ENCODE data around the gene EXOC6B. TPM values are rescaled to one million over a fixed set of nuclear protein-coding genes. Genes with fewer than 3 reads are reported as not detected.

EXOC6B gene
- total RNA-seq, 1 donor: 24.6 TPM

- Histone ChIP-seq H3K4me1 (ENCODE audit: insufficient read depth, low read length) (peaks cover 6% of the 10 kb centered on the region), H3K4me3 (ENCODE audit: insufficient read depth, low read length) (no peak overlapping the region), H3K27ac (ENCODE audit: low read depth, low read length) (no peak overlapping the region), H2AFZ (ENCODE audit: low read length) (peak overlapping the region; percentile 85), H4K20me1 (ENCODE audit: insufficient read depth, low read length) (no peaks in the 10 kb centered on the region), H3K9me3 (ENCODE audit: low read depth, low read length) (no peaks in the 10 kb centered on the region), H3K79me2 (ENCODE audit: insufficient read depth, low read length) (no peaks in the 10 kb centered on the region), H3K4me2 (ENCODE audit: insufficient read depth, low read length) (peak overlapping the region; percentile 82), H3K36me3 (ENCODE audit: insufficient read depth, low read length) (no peaks in the 10 kb centered on the region), H3K27me3 (ENCODE audit: insufficient read depth, low read length) (peaks cover 18% of the 10 kb centered on the region)
- TF ChIP-seq, protein P1, sequence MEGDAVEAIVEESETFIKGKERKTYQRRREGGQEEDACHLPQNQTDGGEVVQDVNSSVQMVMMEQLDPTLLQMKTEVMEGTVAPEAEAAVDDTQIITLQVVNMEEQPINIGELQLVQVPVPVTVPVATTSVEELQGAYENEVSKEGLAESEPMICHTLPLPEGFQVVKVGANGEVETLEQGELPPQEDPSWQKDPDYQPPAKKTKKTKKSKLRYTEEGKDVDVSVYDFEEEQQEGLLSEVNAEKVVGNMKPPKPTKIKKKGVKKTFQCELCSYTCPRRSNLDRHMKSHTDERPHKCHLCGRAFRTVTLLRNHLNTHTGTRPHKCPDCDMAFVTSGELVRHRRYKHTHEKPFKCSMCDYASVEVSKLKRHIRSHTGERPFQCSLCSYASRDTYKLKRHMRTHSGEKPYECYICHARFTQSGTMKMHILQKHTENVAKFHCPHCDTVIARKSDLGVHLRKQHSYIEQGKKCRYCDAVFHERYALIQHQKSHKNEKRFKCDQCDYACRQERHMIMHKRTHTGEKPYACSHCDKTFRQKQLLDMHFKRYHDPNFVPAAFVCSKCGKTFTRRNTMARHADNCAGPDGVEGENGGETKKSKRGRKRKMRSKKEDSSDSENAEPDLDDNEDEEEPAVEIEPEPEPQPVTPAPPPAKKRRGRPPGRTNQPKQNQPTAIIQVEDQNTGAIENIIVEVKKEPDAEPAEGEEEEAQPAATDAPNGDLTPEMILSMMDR (IDR thresholded peaks at IDR 0.05; ENCODE audit: extremely low read depth, low read depth, low read length): no peak
- DNase-seq (ENCODE audit: insufficient read length, low spot score, missing footprints): no peak
These were observed 37.2 kb upstream of the EXOC6B start for GRCh38 chr2:72863046-72863445.

GRCh38 chr2:72862239-72862988, 36.6 kb upstream of the EXOC6B start:
- peaks cover 17% of the 10 kb centered on the region for H3K27me3 ChIP-seq (ENCODE audit: insufficient read depth, low read length)
- TF ChIP-seq, protein P1 (IDR thresholded peaks at IDR 0.05; ENCODE audit: extremely low read depth, low read depth, low read length): peak; percentile 98
- H3K36me3 ChIP-seq (ENCODE audit: insufficient read depth, low read length): no peaks in the 10 kb centered on the region
- H2AFZ ChIP-seq (ENCODE audit: low read length): peak overlapping the region; percentile 85
- H3K79me2 ChIP-seq (ENCODE audit: insufficient read depth, low read length): no peaks in the 10 kb centered on the region
- H3K4me1 ChIP-seq (ENCODE audit: insufficient read depth, low read length): peaks cover 6% of the 10 kb centered on the region
- no peaks in the 10 kb centered on the region for H3K9me3 ChIP-seq (ENCODE audit: low read depth, low read length)
- H3K4me2 ChIP-seq (ENCODE audit: insufficient read depth, low read length): peak overlapping the region; percentile 82
- H4K20me1 ChIP-seq (ENCODE audit: insufficient read depth, low read length): no peaks in the 10 kb centered on the region
- H3K27ac ChIP-seq (ENCODE audit: low read depth, low read length): no peak overlapping the region
- DNase-seq (ENCODE audit: insufficient read length, low spot score, missing footprints): peak; percentile 94
- peak overlapping the region; percentile 51 for H3K4me3 ChIP-seq (ENCODE audit: insufficient read depth, low read length)

DNA sequence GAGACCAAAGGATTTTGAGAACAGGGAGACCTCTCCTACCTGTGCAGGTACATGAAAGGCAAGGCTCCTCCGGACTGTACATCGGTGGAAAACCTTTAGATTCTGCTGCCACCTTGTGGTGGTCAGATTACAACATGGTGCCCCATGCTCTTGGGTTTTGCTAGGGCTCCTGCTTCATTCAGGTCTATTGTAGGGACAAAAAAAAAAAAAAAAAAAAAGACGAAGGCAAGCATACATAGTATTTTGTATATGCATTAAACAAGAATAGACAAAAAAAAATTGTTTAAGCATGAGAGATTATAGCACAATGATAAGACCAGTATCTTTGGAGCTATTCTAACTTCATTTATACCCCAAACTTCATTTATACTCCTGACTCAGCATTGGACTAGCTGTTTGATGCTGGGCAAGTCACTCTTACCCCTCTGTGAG, 34.0 kb upstream of the EXOC6B start:
- Histone ChIP-seq H3K4me2 (ENCODE audit: insufficient read depth, low read length) (no peak overlapping the region), H3K79me2 (ENCODE audit: insufficient read depth, low read length) (no peaks in the 10 kb centered on the region), H2AFZ (ENCODE audit: low read length) (no peak overlapping the region), H3K4me3 (ENCODE audit: insufficient read depth, low read length) (no peak overlapping the region), H4K20me1 (ENCODE audit: insufficient read depth, low read length) (no peaks in the 10 kb centered on the region), H3K27me3 (ENCODE audit: insufficient read depth, low read length) (peaks cover 42% of the 10 kb centered on the region), H3K9me3 (ENCODE audit: low read depth, low read length) (no peaks in the 10 kb centered on the region), H3K4me1 (ENCODE audit: insufficient read depth, low read length) (peaks cover 6% of the 10 kb centered on the region), H3K36me3 (ENCODE audit: insufficient read depth, low read length) (no peaks in the 10 kb centered on the region), H3K27ac (ENCODE audit: low read depth, low read length) (no peak overlapping the region)
- DNase-seq (ENCODE audit: insufficient read length, low spot score, missing footprints): no peak
- TF ChIP-seq, protein P1 (IDR thresholded peaks at IDR 0.05; ENCODE audit: extremely low read depth, low read depth, low read length): peak; percentile 75

- H3K27me3 ChIP-seq (ENCODE audit: insufficient read depth, low read length): peaks cover 46% of the 10 kb centered on the region
- no peaks in the 10 kb centered on the region for H3K9me3 ChIP-seq (ENCODE audit: low read depth, low read length)
- H2AFZ ChIP-seq (ENCODE audit: low read length): no peak overlapping the region
- no peak for DNase-seq (ENCODE audit: insufficient read length, low spot score, missing footprints)
- H4K20me1 ChIP-seq (ENCODE audit: insufficient read depth, low read length): no peaks in the 10 kb centered on the region
- no peaks in the 10 kb centered on the region for H3K4me1 ChIP-seq (ENCODE audit: insufficient read depth, low read length)
- H3K79me2 ChIP-seq (ENCODE audit: insufficient read depth, low read length): no peaks in the 10 kb centered on the region
- H3K4me3 ChIP-seq (ENCODE audit: insufficient read depth, low read length): no peak overlapping the region
- no peak overlapping the region for H3K27ac ChIP-seq (ENCODE audit: low read depth, low read length)
- no peak overlapping the region for H3K4me2 ChIP-seq (ENCODE audit: insufficient read depth, low read length)
- TF ChIP-seq, protein P1 (IDR thresholded peaks at IDR 0.05; ENCODE audit: extremely low read depth, low read depth, low read length): no peak
- H3K36me3 ChIP-seq (ENCODE audit: insufficient read depth, low read length): no peaks in the 10 kb centered on the region
These were observed 25.5 kb upstream of the EXOC6B start for GRCh38 chr2:72851333-72851732.

Data from osteoblast (primary cell).